Activated CD4-positive, alpha-beta T cell treated with anti-CD3 and anti-CD28 coated beads, Interleukin-2, amount 10 ng/mL, durations not matched to agents 24 days and 14 days (primary cell): Measurements from ENCODE around the gene NDUFB1. TPM values are rescaled to one million over a fixed set of nuclear protein-coding genes. Genes with fewer than 3 reads are reported as not detected.

ENCODE experiments used
- DNase-seq: peaks from one replicate; pipeline ENCODE4 v3.0.0; 2022
- H3K27ac Mint-ChIP-seq: one replicate; pipeline ENCODE4 v1.8.0; 2022; ENCODE audit warnings: mild to moderate bottlenecking, mixed read lengths
- H3K27me3 Mint-ChIP-seq: one replicate; pipeline ENCODE4 v1.8.0; 2022; ENCODE audit warnings: mixed read lengths
- H3K36me3 Mint-ChIP-seq: one replicate; pipeline ENCODE4 v1.8.0; 2022; ENCODE audit warnings: low read depth, mild to moderate bottlenecking, mixed read lengths
- H3K4me1 Mint-ChIP-seq: one replicate; pipeline ENCODE4 v1.8.0; 2021; ENCODE audit warnings: mixed read lengths
- H3K4me3 Mint-ChIP-seq: one replicate; pipeline ENCODE4 v1.8.0; 2022; ENCODE audit warnings: mild to moderate bottlenecking, moderate library complexity, mixed read lengths
- H3K9me3 Mint-ChIP-seq: one replicate; pipeline ENCODE4 v1.8.0; 2021; ENCODE audit warnings: mixed read lengths
- intact Hi-C: fragments of 100-400 bp; cut with micrococcal nuclease; formaldehyde crosslinking; loops from one replicate; pipeline ENCODE4 v1.15.1; 2023
- total RNA-seq: library from RNA; stranded (reverse); gene quantifications from 2 replicates; pipeline ENCODE4 v1.2.3, GENCODE V29; 2022

NDUFB1 gene
- total RNA-seq, 1 donor from 2014 or later = 76.1 TPM

- intact Hi-C loops = loop anchor here (5.0 kb wide), 1 partner anchor 683 kb away; the partner anchor contains the start of gene GOLGA5
- Mint-ChIP-seq H3K36me3 (no peaks in the 10 kb centered on the region), H3K4me1 (peaks cover 16% of the 10 kb centered on the region), H3K27ac (no peak overlapping the region), H3K4me3 (no peak overlapping the region), H3K9me3 (no peaks in the 10 kb centered on the region), H3K27me3 (no peaks in the 10 kb centered on the region)
- peak; percentile 49 for DNase-seq
Measured at GRCh38 chr14:92109490-92109889, 12.0 kb downstream of the NDUFB1 start.

DNA sequence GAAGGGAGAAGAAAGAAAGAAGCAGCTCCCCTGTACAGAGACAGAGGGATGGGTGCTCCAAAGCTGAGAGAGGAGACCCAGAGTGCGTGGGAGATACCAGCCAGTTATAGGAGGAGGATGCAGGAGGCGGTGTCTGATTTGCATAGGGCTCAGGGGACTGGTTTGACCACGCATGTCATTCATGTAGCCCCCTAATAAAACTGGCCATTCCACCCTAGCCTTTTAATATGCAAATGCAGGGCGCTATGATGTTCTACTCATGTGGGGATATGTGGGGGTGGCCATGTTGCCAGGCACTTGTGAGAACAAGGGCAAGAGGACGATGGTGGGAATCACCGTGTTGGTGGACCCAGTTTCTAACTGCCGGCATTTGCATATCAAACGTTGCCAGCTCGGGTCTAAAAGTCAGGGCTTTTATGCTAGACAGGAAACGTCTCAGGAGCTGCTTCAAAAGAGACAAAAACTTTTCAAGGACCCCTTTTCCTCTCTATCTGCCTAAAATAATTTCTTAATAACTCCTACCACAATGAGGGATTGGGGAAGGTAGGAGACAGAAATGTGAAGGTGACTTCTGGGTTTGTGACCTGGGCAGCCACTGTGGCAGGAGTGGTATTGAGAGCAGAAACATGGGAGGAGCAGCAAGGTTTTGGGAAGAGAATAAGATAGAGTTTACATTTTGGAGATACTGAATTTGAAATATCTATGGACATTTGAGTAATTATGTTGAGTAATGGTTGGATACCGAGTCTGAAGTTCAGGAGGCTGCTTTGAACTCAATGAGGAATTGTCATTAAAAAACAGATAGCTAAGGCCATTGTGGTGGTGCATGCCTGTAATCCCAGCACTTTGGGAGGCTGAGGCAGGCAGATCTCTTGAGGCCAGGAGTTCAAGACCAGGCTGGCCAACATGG is 12.9 kb downstream of the NDUFB1 start:
- Mint-ChIP-seq H3K27ac (no peak overlapping the region), H3K27me3 (no peaks in the 10 kb centered on the region), H3K9me3 (no peaks in the 10 kb centered on the region), H3K4me3 (no peak overlapping the region), H3K4me1 (peaks cover 19% of the 10 kb centered on the region), H3K36me3 (no peaks in the 10 kb centered on the region)
- DNase-seq = no peak
- intact Hi-C loops = loop anchor here (5.0 kb wide), 1 partner anchor 684 kb away; the partner anchor contains the start of gene GOLGA5

GRCh38 chr14:92106143-92106926 is 15.2 kb downstream of the NDUFB1 start, which contains the start of gene ATXN3:
Gene ATXN3 (minus strand): TSS chr14:92106582. CDS start chr14:92106552, 30 bp downstream.
- intact Hi-C loops = loop anchor here (1.0 to 5.0 kb wide), 3 partner anchors 15 to 686 kb away; partner anchors contain the start of genes CPSF2, GOLGA5, NDUFB1 and TRIP11
- DNase-seq = peak; percentile 98
- Mint-ChIP-seq H3K4me3 (peak within 1 kb of the TSS; percentile 89), H3K27me3 (no peaks in the 10 kb centered on the region), H3K36me3 (no peaks in the 10 kb centered on the region), H3K4me1 (peaks cover 27% of the 10 kb centered on the region), H3K9me3 (no peaks in the 10 kb centered on the region), H3K27ac (peak within 1 kb of the TSS; percentile 89)

- Mint-ChIP-seq H3K27ac (peak overlapping the region; percentile 89), H3K4me1 (peaks cover 27% of the 10 kb centered on the region), H3K4me3 (peak overlapping the region; percentile 89), H3K36me3 (no peaks in the 10 kb centered on the region), H3K27me3 (no peaks in the 10 kb centered on the region), H3K9me3 (no peaks in the 10 kb centered on the region)
- DNase-seq = no peak
- intact Hi-C loops = loop anchor here (1.0 to 5.0 kb wide), 3 partner anchors 15 to 686 kb away; partner anchors contain the start of genes CPSF2, GOLGA5, NDUFB1 and TRIP11
Measured at GRCh38 chr14:92105893-92106142, 15.7 kb downstream of the NDUFB1 start.

DNA sequence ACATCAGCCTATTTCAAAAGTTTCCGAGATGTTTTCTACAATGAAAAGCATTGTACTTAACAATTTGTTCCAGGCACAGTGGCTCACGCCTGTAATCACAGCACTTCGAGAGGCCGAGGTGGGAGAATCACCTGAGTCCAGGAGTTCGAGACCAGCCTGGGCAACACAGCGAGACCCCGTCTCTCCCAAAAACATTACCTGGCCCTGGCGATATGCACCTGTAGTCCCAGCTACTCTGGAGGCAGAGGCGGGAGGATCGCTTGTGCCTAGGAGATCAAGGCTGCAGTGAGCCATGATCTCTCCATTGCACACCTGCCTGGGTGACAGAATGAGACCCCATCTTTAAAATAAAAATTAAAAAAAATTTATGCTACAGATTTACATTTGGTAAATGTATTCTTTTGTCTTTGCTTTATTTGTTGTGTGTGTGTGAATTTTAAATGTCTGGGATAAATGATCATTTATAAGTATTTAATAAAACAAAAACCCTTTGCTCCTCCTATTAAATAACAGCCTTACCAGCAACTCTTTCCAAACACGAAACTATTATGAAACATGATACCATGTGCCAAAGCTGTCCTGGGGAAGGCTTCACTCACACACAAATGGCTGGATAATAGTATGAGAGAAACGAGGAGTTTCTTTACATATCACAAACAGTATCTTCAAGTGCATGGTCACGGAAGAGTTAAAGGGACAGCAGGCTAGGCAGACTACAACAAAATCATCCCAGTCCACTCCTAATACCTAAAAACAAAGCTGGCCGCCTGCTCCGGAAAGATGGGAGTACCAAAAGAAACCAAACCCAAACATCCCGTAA is 16.2 kb downstream of the NDUFB1 start:
- Mint-ChIP-seq H3K36me3 (no peaks in the 10 kb centered on the region), H3K27me3 (no peaks in the 10 kb centered on the region), H3K9me3 (no peaks in the 10 kb centered on the region), H3K4me1 (peaks cover 27% of the 10 kb centered on the region), H3K27ac (peak overlapping the region; percentile 89), H3K4me3 (peak overlapping the region; percentile 89)
- intact Hi-C loops = loop anchor here (5.0 kb wide), 1 partner anchor 687 kb away; the partner anchor contains the start of gene GOLGA5
- DNase-seq = peak; percentile 55

- intact Hi-C loops = no loop called here
- Mint-ChIP-seq H3K27ac (no peak overlapping the region), H3K9me3 (no peaks in the 10 kb centered on the region), H3K36me3 (peaks cover under 1% of the 10 kb centered on the region), H3K27me3 (no peaks in the 10 kb centered on the region), H3K4me3 (no peak overlapping the region), H3K4me1 (peaks cover 27% of the 10 kb centered on the region)
- DNase-seq = peak; percentile 47
Measured at GRCh38 chr14:92103363-92103989, 18.0 kb downstream of the NDUFB1 start.

DNA sequence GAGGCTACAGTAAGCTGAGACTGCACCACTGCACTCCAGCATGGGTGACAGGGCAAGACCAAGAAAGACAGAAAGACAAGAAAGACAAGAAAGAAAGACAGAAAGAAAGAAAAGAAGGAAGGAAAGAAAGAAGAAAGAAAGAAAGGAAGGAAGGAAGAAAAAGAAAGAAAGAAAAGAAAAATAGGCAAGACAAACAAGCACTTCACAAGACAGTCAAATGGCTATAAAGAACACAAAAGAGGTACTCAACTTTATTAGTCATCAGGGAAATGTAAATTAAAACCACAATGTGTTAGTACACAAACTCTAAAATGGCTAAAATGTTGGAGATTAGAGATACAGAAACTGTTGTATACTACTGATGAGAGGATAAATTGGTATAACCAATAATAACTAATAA is 21.7 kb downstream of the NDUFB1 start:
- no peak overlapping the region for H3K27ac Mint-ChIP-seq
- no peaks in the 10 kb centered on the region for H3K9me3 Mint-ChIP-seq
- H3K36me3 Mint-ChIP-seq = peaks cover 7% of the 10 kb centered on the region
- no peak for DNase-seq
- intact Hi-C loops = no loop called here
- H3K27me3 Mint-ChIP-seq = no peaks in the 10 kb centered on the region
- H3K4me1 Mint-ChIP-seq = peaks cover 15% of the 10 kb centered on the region
- no peak overlapping the region for H3K4me3 Mint-ChIP-seq

DNA sequence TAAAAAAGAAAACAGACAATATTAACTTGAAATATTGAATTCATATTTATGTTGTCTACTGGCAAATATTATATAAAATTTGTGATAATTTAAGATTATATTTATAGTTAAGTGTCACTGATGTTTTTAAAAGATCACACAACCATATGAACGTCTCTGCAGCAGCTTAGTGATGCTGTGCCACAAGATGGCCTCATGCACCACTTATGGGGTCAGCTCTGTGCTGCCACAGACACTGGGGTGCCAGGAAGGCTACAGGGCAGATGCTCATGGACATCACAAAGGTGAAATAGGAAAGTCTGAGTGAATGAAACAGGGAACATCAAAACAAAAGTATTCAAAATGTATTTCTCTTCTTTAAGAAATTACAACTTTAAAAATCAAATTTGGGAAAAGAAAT is 28.2 kb downstream of the NDUFB1 start:
- Mint-ChIP-seq H3K27me3 (no peaks in the 10 kb centered on the region), H3K36me3 (peaks cover 25% of the 10 kb centered on the region), H3K27ac (no peak overlapping the region), H3K4me3 (no peak overlapping the region), H3K9me3 (no peaks in the 10 kb centered on the region), H3K4me1 (peaks cover 2% of the 10 kb centered on the region)
- no peak for DNase-seq
- intact Hi-C loops = no loop called here

GRCh38 chr14:92088494-92088893 is 33.0 kb downstream of the NDUFB1 start:
- intact Hi-C loops = no loop called here
- no peak overlapping the region for H3K27ac Mint-ChIP-seq
- no peak overlapping the region for H3K4me3 Mint-ChIP-seq
- H3K27me3 Mint-ChIP-seq = no peaks in the 10 kb centered on the region
- peaks cover 2% of the 10 kb centered on the region for H3K4me1 Mint-ChIP-seq
- peaks cover 35% of the 10 kb centered on the region for H3K36me3 Mint-ChIP-seq
- no peaks in the 10 kb centered on the region for H3K9me3 Mint-ChIP-seq
- DNase-seq = no peak

GRCh38 chr14:92074555-92074954 is 47.0 kb downstream of the NDUFB1 start:
- DNase-seq = no peak
- H3K27ac Mint-ChIP-seq = no peak overlapping the region

More at GRCh38 chr14:92074555-92074954, 47.0 kb downstream of the NDUFB1 start:
- no peaks in the 10 kb centered on the region for H3K4me1 Mint-ChIP-seq
- peaks cover 15% of the 10 kb centered on the region for H3K36me3 Mint-ChIP-seq
- H3K27me3 Mint-ChIP-seq = no peaks in the 10 kb centered on the region
- no peak overlapping the region for H3K4me3 Mint-ChIP-seq
- no peaks in the 10 kb centered on the region for H3K9me3 Mint-ChIP-seq
- intact Hi-C loops = no loop called here
